ENCODE measurements around the gene CASKIN2.
"Not testable (repeated sequence)": the region's sequence is repeated elsewhere in the genome, so short reads cannot be mapped to it uniquely, and the experiment has no call there.

Gene CASKIN2

DNA sequence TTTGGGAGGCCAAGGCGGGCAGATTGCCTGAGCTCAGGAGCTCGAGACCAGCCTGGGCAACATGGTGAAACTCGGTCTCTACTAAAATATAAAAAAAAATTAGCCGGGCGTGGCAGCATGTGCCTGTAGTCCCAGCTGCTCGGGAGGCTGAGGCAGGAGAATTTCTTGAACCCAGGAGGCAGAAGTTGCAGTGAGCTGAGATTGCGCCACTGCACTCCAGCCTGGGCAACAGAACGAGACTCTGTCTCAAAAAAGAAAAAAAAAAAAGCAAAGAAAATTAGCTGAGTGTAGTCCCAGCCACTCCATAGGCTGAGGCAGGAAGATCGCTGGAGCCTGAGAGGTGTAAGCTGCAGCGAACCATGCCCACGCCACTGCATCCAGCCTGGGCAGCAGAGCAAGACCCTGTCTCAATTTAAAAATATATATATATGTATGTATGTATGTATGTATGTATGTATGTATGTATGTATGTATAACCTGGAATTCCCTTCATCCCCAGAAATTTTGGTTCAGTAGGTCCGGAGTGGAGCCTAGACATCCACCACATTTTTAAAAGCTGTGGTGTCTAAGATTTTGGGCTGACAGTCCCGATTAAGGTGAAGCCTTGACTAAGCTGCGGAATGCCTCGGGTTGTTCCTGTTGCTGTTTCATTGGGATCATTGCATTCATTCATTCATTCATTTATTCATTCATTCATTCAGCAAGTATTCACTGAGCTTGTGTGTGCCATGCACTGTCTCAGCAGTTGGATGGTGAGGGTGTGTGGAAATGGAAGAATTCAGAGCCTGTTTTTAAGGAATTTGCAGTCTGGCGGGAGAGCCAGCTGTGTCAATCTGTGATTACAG lies 33.0 kb downstream of the CASKIN2 start:
- Mint-ChIP-seq H3K4me3 (no peak overlapping the region), H3K27ac (no peak overlapping the region), H3K9me3 (no peaks in the 10 kb centered on the region), H3K36me3 (peaks cover 19% of the 10 kb centered on the region), H3K4me1 (peaks cover 21% of the 10 kb centered on the region), H3K27me3 (no peaks in the 10 kb centered on the region)
- no peak for ATAC-seq

DNA sequence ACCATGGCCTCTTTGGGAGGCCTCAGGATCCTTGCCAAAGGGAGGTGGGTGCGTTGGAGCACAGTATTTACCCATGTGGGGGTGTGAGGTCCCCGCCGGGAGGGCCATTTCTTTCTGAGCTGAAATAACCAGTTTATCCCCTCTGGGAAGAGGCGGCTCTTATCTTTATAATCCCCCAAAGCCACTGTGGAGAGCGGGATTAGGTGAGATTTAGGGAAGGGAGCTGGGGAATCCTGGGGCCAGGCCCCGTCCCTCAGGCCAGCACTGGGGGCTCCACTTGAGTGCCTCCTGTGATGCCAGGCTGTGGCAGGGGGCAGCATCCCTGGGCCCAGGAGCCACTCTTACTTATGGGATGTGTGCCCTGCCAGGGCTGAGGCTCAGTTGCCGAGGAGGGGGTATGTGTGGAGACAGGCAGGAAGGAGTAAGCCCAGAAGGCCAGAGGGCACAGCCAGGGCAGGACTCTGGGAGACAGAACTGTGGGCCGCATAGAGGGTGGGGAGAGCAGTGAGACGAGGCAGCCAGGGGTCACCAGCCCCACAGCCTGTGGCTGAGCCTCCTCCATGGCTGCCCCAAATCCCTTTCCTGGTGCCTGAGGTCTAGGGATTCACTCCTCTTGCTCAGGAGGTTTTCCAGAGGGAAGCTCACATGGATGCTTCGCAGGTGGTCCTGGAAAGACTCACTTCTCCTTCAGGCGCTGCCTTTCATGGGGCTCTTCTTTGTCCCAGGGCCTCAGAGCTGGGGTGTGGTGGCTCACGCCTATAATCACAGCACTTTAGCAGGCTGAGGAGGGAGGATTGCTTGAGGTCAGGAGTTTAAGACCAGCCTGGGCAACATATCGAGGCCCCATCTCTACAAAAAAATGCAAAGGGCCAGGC lies 33.9 kb downstream of the CASKIN2 start:
- Mint-ChIP-seq H3K27me3 (no peaks in the 10 kb centered on the region), H3K4me3 (no peak overlapping the region), H3K4me1 (peaks cover 16% of the 10 kb centered on the region), H3K9me3 (no peaks in the 10 kb centered on the region), H3K27ac (peak overlapping the region; percentile 3), H3K36me3 (peaks cover 22% of the 10 kb centered on the region)
- no peak for ATAC-seq

DNA sequence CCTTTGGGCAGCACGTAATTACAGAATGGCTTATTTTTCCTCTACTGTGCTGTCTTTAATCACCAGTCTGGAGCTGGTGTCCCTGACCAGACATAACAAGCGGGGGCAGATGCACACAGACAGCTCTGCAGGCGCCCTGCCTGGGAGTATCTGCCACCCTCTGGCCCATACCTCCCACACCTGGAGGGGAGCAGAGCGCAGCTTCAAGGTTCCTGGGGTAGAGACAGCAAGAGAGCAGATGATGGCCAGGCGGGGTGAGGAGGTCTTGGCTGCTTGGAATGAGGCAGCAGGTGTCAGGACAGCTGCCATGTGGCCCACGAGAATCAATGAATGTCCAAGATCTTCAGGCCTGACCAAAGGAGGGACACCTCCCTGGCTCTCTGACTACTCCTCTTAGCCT lies 35.1 kb downstream of the CASKIN2 start:
- Mint-ChIP-seq H3K36me3 (peaks cover 24% of the 10 kb centered on the region), H3K4me1 (peaks cover 12% of the 10 kb centered on the region), H3K27me3 (no peaks in the 10 kb centered on the region), H3K4me3 (no peak overlapping the region), H3K27ac (no peak overlapping the region), H3K9me3 (no peaks in the 10 kb centered on the region)
- no peak for ATAC-seq

DNA sequence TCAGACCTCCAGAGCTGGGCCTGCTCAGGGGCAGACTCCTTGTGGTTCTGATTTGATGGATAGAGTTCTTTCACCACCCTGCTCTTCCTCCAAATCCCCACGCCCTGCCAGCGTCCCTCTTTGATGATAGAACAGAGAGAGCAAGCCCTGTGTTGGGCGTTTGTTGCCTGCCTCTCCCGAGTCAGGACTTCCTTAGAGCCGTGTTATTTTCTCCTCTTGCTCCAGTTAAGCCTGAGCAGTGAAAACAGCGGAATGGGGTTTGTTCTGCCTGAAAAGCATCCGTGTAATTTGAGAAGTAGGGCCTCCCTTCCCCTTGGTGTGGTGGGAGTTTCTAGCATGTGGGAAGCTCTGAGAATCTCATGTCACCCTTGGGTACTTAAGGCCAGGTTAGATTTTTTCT lies 36.8 kb downstream of the CASKIN2 start:
- Mint-ChIP-seq H3K4me3 (no peak overlapping the region), H3K27ac (no peak overlapping the region), H3K27me3 (no peaks in the 10 kb centered on the region), H3K9me3 (no peaks in the 10 kb centered on the region), H3K36me3 (peaks cover 28% of the 10 kb centered on the region), H3K4me1 (peaks cover 12% of the 10 kb centered on the region)
- ATAC-seq: no peak

DNA sequence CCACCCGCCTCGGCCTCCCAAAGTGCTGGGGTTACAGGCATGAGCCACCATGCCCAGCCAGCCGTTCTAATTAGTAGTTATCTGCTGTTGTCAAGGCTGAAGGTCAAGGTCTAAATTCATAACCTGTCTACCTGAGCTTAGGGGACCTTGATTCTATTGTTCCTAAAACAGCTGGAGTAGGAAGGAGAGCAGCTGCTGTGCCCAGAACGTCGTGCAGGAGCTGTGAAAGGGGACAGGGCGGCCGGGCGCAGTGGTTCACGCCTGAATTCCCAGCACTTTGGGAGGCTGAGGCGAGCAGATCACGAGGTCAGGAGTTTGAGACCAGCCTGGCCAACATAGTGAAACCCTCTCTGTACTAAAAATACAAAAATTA lies 37.9 kb downstream of the CASKIN2 start:
- ATAC-seq, H3K9me3 Mint-ChIP-seq, H3K4me3 Mint-ChIP-seq, H3K27ac Mint-ChIP-seq, H3K27me3 Mint-ChIP-seq: not testable (repeated sequence)
- H3K4me1 Mint-ChIP-seq: peaks cover 12% of the 10 kb centered on the region
- peaks cover 38% of the 10 kb centered on the region for H3K36me3 Mint-ChIP-seq

DNA sequence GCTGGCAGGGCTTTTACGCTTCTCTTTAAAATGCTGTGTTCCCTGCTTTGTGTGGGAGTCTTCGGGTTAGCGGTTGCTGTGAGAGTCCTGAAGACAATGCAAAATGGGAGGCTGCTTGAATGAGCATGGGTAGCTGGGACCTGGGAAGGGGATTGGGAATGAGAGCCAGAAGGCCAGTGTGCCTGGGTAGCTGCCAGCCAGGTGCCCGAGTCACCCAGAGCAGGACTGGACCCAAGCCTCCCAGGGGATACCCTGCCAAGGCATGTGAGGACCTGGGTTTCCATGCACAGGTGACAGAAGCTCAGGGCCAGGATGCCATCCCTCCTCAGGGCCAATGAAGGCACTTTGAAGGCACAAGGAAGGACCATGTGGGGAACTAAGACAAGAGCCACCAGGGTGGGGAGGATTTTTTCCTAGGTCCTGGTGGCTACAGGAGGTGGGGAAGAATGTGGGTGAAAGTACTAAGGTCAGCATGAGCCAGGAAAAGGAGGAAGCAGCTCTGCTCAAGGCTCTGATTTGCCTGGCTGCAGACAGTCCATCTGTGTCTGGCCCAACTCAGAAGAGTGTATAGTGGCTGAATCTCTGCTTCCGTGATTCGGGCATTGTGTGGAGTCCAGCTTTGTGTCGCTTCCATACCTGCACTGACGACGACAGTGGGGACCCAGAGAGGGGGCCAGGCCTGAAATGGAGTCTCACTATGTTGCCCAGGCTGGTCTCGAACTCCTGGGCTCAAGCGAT lies 38.4 kb downstream of the CASKIN2 start:
- Mint-ChIP-seq H3K27me3 (no peaks in the 10 kb centered on the region), H3K4me3 (no peak overlapping the region), H3K9me3 (no peaks in the 10 kb centered on the region), H3K4me1 (peaks cover 12% of the 10 kb centered on the region), H3K27ac (no peak overlapping the region), H3K36me3 (peaks cover 44% of the 10 kb centered on the region)
- no peak for ATAC-seq

DNA sequence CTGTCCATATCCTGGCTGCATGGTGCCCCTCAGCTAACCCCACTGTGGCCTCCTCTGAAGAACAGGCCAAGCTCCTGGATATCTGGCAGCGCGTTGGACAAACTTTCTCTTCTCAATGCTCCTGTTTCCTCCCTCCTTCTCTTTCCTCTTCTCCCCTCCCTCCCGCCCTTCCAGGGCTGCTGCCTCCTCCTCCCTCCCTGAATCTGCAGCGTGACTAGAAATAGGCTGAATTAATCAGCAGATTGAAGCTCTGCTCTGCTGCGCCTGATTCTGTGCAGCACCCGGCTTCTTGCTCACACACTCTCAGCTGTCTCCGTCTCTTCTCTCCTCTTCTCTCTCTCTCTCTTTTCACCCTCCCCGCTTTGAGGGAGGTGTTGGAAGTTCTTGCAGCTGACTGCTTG lies 39.1 kb downstream of the CASKIN2 start:
- H3K27me3 Mint-ChIP-seq: no peaks in the 10 kb centered on the region
- H3K27ac Mint-ChIP-seq: no peak overlapping the region
- ATAC-seq: no peak
- H3K9me3 Mint-ChIP-seq: no peaks in the 10 kb centered on the region
- peaks cover 48% of the 10 kb centered on the region for H3K36me3 Mint-ChIP-seq
- peaks cover 12% of the 10 kb centered on the region for H3K4me1 Mint-ChIP-seq
- H3K4me3 Mint-ChIP-seq: no peak overlapping the region

DNA sequence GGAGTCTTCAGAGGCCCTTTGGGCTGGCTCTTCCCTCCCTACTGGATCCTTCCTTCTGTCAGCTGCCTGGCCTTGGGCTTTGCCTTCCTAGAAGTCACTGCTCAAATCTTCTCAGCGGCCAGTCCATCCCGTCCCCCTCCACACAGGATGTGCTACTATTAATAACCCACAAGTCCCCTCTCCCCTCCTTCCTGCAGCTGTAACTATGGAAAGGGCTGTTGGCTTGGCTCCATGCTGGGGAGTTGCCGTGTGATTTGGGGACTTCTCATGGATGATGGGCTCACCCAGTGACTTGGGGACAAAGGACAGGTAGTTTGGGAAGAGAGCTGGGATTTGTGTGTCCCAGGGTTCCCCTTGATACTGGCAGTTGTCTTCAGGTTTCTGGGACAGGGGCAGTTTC lies 39.5 kb downstream of the CASKIN2 start:
- no peaks in the 10 kb centered on the region for H3K9me3 Mint-ChIP-seq
- ATAC-seq: no peak
- no peaks in the 10 kb centered on the region for H3K27me3 Mint-ChIP-seq
- H3K36me3 Mint-ChIP-seq: peaks cover 48% of the 10 kb centered on the region
- no peak overlapping the region for H3K27ac Mint-ChIP-seq
- peaks cover 11% of the 10 kb centered on the region for H3K4me1 Mint-ChIP-seq
- H3K4me3 Mint-ChIP-seq: no peak overlapping the region

DNA sequence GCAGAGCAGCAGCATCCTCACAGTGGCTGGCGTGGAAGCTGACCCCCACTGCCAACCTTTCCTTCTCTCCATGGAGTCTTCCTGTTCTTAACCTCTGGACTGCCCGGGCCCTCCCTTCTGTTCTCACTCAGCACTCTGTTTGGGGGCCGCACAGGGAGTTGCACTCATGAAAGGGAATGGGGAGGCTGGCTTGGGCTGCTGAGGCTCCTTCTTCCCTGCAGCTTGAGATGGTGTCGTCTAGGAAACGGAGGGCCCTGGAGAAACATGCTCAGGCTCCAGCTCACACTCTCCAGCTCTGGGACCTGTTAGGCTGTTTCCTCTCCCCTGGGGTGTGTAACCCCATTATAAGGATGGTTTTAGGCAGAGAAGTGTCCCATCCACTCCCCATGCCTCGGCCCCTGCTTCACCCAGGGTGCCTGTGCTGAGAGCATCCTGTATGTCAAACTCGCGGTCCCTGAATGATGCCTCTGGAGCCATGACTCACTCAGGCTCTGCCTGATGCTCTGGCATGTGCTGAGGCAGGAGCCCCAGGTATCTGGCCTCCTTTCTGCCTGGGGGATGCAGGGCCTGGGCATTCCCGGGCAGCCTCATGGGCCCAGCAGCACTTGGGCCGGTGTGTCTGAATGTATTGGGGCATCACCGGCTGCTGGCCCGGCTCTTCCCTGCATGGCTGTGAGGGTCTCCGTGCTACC lies 40.0 kb downstream of the CASKIN2 start:
- no peak for ATAC-seq
- H3K4me3 Mint-ChIP-seq: no peak overlapping the region
- peaks cover 48% of the 10 kb centered on the region for H3K36me3 Mint-ChIP-seq
- no peak overlapping the region for H3K27ac Mint-ChIP-seq
- H3K27me3 Mint-ChIP-seq: no peaks in the 10 kb centered on the region
- peaks cover 6% of the 10 kb centered on the region for H3K4me1 Mint-ChIP-seq
- H3K9me3 Mint-ChIP-seq: no peaks in the 10 kb centered on the region

DNA sequence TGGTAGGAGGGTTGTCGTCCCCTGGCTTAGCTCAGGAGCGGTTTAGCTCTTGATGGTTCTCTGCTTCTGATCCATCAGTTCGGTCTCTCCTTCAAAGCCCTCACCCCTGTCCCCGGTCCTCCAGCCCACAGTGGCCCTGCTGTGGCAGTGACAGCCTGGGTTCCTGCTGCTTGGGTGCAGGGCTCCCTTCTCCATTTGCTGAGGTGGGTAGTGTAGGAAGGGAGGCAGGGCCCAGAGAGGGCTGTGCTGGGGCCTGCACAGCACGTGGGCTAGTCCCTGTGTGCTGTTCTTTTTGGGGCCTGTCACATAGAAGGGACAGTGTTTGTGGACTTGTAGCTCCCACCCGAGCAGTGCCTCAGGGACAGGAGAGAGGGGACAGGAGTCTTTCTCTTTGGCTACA lies 40.6 kb downstream of the CASKIN2 start:
- H3K9me3 Mint-ChIP-seq: no peaks in the 10 kb centered on the region
- H3K4me1 Mint-ChIP-seq: peaks cover 6% of the 10 kb centered on the region
- no peak for ATAC-seq
- H3K36me3 Mint-ChIP-seq: peaks cover 48% of the 10 kb centered on the region
- no peaks in the 10 kb centered on the region for H3K27me3 Mint-ChIP-seq
- no peak overlapping the region for H3K27ac Mint-ChIP-seq
- H3K4me3 Mint-ChIP-seq: no peak overlapping the region

DNA sequence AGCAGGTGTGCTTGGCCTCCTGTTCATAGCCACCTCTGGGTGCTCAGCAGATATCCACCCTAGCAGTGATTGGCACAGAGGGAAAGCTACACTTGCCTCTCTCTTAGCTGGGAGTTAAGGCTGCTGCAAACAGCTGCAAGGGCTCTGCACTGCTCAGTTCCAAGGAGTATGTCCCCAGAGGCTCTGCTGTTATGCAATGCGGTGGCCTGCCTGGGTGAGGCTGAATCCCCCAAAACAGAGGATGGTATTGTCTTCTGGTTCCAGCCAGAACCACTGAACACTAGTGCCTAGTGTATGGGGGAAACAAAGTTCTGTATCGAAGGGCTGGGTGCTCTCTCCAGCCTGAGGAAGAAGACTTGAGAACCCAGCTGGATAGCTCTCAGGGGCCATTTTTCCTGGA lies 42.1 kb downstream of the CASKIN2 start:
- H3K4me3 Mint-ChIP-seq: no peak overlapping the region
- no peaks in the 10 kb centered on the region for H3K27me3 Mint-ChIP-seq
- ATAC-seq: no peak
- no peaks in the 10 kb centered on the region for H3K9me3 Mint-ChIP-seq
- H3K36me3 Mint-ChIP-seq: peaks cover 53% of the 10 kb centered on the region
- H3K4me1 Mint-ChIP-seq: peaks cover 6% of the 10 kb centered on the region
- H3K27ac Mint-ChIP-seq: no peak overlapping the region

DNA sequence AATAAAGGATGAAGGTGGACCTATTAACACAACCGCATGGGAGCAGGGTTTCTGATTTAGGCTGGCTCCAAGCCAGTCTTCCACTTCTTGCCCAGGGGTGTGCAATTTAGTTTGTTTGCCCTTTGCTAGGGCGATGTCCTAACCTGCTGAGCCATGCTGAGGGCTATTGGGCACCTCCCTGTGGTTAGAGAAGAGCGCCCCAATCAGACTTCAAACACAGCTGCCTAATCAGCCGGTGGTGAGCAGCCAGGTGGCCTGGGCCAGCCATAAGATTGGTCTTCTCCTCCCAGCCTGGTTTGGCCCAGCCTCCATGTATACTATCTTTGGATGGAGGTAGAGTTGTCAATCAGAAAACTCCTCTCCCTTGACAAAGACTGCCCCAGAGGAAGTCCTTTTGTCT lies 43.2 kb downstream of the CASKIN2 start:
- peaks cover 55% of the 10 kb centered on the region for H3K36me3 Mint-ChIP-seq
- no peak overlapping the region for H3K4me3 Mint-ChIP-seq
- H3K9me3 Mint-ChIP-seq: no peaks in the 10 kb centered on the region
- no peak overlapping the region for H3K27ac Mint-ChIP-seq
- H3K27me3 Mint-ChIP-seq: no peaks in the 10 kb centered on the region
- no peak for ATAC-seq
- peaks cover 6% of the 10 kb centered on the region for H3K4me1 Mint-ChIP-seq

DNA sequence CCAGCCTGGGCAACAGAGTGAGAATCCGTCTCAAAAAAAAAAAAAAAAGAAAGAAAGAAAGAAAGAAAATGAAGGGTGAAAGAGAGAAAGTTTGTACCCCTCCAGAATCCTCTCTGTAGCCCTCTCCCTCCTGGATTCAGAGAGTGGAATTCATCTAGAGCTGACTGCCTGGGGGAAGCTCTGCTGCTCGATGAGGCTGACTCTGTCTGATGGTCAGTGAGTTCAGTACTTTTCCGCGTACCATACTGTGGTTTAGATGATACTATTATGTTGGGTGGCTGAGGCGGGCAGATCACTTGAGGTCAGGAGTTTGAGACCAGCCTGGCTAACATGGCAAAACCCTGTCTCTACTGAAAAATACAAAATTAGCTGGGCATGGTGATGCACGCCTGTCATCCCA lies 44.1 kb downstream of the CASKIN2 start:
- no peak for ATAC-seq
- Mint-ChIP-seq H3K9me3 (no peaks in the 10 kb centered on the region), H3K4me1 (peaks cover under 1% of the 10 kb centered on the region), H3K4me3 (no peak overlapping the region), H3K27ac (no peak overlapping the region), H3K27me3 (no peaks in the 10 kb centered on the region), H3K36me3 (peaks cover 51% of the 10 kb centered on the region)

DNA sequence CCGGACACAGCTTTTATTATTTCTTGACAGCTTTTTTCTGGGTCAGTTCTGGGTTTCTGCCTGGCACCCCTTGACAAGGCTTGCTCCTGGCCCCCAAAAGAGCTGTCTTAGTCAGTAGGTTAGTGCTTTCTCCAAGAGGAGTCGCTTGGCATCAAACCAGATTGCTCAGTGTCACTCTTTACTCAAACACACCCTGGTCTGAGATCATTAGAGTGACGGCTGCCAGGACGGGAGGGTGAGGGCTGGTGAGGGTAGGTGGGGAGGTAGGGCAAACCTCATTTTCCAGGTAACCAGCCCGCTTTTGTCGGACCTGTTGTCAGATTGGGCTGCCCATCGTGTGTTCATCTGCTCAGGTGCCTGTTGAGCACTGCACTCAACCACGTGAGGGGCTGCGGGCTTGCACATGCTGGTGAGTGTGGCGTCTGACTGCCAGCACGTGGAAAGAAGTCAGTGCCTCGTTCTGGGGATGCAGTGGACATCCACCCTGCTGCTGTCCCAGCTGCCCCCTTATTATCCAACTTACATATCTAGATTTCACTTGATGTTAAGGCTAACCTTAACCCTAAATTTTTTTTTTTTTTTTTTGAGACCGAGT lies 46.5 kb downstream of the CASKIN2 start:
- no peak for ATAC-seq
- no peak overlapping the region for H3K4me3 Mint-ChIP-seq
- H3K27ac Mint-ChIP-seq: no peak overlapping the region

More for the DNA sequence above, 46.5 kb downstream of the CASKIN2 start:
- Mint-ChIP-seq H3K4me1 (peaks cover 12% of the 10 kb centered on the region), H3K36me3 (peaks cover 45% of the 10 kb centered on the region), H3K9me3 (no peaks in the 10 kb centered on the region), H3K27me3 (no peaks in the 10 kb centered on the region)

Data from stimulated activated memory B cell treated with anti-CD40 and anti-IgM and Interleukin-4, amounts not matched to agents 10 μg/mL and 1 μg/mL and 100 μg/mL, for 72 hours (primary cell).